HG03342 (cell line): ENCODE results near the gene ATP8A2.
"Not testable (repeated sequence)": the region's sequence is repeated elsewhere in the genome, so short reads cannot be mapped to it uniquely, and the experiment has no call there.

ENCODE experiments used
- ATAC-seq: cut with Tn5 transposase; IDR thresholded peaks from one replicate; pipeline ENCODE4 v1.9.1; 2021; ENCODE audit warnings: mild to moderate bottlenecking, moderate library complexity; ENCODE audit not compliant: unreplicated experiment

ATP8A2 gene

DNA sequence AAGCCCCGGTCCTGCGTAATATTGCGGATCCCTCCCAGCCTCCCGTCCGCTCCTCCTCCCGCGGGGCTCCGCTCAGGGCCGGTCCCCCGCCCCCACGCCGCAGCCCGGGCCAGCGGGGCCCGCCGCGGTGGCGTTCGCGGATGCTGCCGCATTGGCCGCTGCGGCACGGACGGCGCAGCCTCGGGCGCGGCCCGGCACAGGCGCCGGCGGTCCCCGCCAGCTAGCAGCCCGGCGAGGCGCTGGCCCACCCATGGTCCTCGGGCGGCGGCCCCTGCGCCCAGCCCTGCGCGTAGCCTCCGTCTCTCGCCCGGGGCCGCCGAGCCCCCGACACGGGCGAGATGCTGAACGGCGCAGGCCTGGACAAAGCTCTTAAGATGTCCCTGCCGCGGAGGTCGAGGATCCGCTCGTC lies at the start of gene ATP8A2:
TSS of gene ATP8A2 (plus strand) at position 100 of the 409 bp plus-strand sequence. CDS start at position 339, 239 bp downstream.
- no peak for ATAC-seq

DNA sequence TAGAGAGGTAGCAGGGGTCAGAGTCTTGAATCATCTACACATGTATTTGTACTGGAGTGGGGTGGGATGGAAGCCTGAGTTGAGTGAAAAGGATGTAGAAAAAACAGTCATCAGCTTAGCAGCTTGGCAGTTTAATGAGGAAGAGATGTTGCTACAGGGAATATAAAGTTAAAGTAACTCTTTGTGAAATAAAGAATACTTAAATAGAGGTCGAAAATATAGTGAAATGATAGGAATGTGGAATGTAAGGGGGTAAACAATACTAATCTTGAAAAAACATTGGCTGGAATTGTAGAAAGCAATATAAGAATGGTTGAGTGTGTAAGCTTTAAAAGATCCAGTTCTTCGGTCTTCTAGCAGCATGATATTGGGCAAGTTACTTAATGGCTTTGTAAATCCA lies 47.7 kb upstream of the ATP8A2 start:
- ATAC-seq = no peak

DNA sequence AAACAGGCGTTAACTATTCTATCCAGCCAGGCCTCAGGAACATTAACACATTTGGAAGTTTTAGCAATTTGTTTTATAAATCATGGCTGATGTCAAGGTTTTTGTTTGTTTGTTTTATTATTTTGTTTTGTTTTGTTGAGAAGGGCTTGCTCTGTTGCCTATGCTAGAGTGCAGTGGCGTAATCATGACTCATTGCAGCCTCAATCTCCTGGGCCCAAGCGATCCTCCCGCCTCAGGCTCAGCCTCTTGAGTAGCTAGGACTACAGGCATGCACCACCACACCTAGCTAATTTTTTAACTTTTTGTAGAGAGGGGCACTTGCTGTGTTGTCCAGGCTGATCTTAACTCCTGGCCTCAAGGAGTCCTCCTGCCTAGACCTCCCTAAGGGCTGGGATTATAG lies 42.1 kb upstream of the ATP8A2 start:
- ATAC-seq = no peak

DNA sequence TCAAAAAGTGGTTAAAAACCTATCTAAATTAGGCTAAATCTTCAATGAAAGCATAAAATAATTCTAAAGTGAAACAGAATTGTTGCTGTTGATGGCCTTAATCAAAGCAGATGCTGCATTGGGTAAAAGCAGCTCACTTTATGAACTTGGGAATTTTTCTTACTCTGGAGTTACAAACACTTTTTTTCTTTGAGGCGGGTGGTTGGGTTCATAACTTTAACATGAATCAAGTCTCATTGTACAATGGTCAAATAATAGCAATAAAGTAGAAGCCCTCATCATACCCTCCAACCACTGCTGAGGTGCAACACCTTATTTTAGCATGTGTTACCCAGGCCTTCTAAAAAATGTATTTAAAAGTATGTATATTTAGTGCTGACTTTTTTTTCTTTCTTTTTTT lies 41.2 kb upstream of the ATP8A2 start:
- no peak for ATAC-seq

DNA sequence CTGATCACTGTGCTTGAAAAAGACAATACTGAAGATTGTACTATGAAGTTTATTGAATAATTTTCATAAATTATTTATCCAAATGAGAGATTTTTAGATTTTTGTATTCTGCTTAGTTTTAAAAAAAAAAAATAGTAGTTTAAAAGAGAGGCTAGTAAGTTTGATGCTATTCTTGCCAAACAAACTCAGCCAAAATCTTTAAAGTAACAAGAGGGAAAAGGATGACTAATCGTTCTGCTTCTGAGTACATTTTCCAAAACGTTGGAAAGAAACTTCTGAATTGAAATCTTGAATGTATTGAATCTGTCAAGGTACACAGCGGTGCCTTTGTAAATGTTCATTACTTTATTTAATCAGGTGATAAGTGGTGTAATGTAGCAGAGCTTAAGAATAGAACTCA lies 35.9 kb upstream of the ATP8A2 start:
- no peak for ATAC-seq

DNA sequence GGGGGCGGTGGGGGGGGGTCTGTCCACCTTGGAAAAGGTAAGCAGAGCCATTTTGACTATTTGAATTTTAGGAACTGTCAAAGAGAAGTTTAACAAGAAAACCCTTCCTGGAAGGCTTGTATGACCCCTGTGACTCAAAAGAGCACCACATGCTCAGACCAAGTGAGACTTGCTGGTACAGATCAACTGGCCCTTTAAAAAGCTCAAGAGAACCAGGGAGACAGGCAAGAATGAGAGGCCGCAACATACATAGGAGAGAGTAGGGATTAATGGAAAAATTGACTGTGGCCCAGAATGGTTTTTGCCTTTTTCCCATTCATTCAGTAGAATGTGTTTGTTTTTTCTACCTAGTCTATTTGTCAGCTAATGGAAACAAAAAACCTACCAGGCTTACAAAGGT lies 26.2 kb upstream of the ATP8A2 start:
- ATAC-seq = no peak

DNA sequence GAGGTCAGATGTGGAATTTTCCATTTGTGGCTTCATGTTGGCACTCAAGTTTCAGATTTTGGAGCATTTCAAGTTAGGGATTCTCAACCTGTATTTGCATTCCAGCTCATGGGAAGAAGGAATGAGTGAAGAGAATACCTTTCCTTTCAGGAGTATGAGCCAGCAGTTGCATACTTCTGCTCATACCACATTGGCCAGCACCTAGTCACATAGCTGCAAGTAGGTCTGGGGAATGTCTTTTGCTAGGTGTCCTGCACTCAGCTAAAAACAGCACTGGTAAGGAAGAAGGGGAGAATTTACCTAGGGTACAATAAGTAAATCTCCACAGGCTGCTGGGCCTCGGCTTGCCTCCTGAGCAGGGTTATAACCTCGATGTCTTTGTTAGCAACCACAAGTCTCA lies 24.6 kb upstream of the ATP8A2 start:
- ATAC-seq = no peak

DNA sequence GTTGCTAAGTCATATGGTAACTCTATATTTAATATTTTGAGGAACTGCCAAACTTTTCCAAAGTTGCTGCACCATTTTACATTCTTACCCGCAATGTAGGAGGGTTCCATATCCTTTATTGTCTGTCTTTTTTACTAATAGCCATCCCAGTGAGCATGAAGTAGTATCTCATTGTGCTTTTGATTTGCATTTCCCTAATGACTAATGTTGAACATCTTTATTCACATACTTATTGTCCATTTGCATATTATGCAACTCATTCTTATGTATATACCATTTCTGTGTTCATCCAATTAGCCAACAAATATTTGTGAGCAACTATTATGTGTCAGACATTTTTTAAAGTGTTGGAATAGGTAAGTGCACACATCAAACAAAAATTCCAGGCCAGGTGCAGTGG lies 20.4 kb upstream of the ATP8A2 start:
- ATAC-seq = no peak

DNA sequence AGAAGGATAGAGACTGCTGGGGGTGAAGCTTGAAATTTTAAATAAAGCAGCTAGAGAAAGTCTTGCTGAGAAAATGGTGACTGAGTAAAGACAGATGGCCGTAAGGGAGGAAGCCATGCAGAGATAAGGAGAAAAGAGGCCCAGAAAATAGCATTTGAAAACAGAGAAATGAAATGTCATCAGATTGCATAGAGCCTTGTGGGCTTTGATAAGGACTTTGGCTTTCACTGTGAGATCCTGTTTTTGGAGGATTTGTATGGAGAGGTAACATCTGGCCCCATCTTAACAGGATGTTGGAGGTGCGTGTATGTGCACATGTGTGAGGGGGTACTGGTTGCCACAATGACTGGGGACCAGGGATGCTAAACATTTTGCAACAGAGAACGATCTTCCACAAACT lies 19.5 kb upstream of the ATP8A2 start:
- no peak for ATAC-seq

DNA sequence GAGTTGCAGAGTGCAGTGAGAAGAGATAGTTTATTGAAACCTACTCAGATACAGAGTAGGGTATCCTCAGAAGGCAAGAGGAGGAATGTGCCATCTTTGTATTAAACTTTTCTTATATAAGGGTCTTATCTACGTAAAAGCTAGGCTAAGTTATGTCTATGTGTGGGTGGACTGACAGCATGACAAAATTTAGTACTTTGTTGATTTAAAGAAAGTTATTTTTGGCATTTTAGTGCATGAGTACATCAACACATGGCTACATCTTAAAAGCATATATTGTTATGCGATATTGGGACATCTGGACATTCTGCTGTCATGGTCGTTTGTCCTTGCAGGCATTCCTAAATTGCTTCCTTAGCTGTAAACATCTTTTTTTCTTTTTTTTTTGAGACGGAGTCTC lies 19.0 kb upstream of the ATP8A2 start:
- ATAC-seq = no peak

DNA sequence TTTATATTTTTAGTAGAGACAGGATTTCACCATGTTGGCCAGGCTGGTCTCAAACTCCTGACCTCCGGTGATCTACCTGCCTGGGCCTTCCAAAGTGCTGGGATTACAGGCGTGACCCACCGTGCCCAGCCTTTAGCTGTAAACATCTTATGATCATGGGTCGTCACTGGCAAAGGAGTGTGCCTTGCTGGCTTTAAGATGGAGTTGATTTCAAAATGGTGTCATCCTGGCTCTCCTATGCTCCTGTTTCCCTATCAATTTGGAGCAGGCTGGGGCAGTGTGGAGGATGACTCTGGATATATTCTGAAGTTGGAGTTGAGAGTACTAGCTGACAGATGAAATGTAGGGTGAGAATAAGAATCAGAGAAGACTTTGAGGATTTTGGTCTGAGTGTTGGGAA lies 18.4 kb upstream of the ATP8A2 start:
- no peak for ATAC-seq

DNA sequence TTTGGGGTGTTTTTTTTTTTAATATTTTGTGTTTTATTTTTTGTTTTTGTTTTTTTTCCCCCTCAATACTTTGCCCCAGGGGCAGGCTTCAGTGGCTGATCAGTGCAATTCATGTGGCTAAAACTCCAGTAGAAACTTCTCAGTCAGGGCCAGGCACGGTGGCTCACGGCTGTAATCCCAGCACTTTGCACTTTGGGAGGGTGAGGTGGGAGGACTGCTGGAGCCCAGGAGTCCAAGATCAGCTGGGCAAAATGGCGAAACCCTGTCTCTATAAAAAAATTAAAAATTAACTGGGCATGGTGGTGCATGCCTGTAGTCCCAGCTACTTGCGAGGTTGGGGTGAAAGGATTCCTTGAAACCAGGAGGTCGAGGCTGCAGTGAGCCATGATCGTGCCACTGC lies 17.4 kb upstream of the ATP8A2 start:
- ATAC-seq = no peak

DNA sequence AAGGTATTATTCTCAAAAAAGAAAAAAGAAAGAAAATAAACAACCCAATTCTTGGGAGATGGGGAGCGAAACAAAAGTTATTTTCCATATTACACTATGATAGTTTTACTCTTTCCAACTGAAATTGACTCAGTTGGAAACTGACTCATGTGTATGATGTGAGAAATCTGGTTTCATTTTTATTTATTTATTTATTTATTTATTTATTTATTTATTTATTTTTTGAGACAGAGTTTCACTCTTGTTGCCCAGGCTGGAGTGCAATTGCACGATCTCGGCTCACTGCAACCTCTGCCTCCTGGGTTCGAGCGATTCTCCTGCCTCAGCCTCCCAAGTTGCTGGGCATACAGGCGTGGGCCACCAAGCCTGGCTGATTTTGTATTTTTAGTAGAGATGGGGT lies 11.3 kb upstream of the ATP8A2 start:
- ATAC-seq = not testable (repeated sequence)

DNA sequence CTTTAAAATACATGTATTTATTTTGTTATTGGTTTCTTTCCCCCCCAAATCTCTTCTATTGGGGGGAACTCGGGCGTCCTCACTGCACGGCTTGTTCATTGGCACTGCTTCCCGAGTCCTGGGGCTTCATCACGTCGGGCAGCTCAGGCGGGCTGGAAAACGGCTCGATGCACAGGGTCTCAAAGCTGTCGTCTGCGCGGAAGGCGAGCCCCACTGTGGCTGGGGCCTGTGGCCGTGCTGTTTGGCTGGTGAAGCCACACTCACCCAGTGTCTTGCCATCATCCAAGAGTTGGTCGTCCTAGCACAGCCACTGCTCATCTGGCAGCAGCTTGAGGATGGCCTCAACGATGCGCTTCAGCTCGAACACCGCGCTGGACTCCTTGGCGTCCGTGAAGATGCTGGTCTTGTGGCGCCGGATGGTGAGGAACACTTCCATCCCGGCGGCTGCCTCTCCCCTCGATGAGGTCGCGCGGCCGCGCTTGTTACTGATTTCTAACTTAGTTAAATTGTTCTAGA lies 6.0 kb upstream of the ATP8A2 start:
- ATAC-seq = no peak

DNA sequence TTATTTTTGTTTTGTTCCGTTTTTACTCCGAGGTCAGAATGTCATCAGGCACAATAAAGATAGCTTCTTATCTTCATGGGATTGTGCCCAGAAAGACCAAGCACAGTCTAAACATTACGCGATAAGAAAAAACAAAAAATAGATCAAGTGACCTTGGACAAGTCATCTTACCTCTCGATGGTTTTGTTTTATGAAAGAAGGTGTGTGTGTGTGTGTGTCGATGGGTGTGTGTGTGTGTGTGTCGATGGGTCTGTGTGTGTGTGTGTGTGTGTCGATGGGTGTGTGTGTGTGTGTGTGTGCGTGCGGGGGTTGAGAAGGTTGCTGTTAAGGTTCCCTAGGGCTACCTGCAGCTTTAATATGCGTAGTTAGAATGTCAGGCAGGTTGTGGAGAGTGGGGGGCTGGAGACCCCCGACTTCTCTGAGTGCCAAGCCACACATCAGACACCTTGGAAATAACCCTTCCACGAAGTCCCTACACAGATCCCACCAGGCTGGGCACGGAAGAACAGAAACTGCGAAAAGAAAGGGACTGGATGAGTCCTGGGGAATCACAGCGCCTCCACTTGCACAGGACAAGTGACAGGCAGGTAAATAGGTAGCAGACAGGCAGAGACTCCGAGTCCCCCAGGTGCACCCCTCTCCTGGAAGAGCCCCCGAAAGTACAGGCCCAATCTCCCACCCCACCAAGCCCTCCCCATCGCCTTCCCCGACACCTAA lies 458 bp upstream of the ATP8A2 start:
- no peak for ATAC-seq

DNA sequence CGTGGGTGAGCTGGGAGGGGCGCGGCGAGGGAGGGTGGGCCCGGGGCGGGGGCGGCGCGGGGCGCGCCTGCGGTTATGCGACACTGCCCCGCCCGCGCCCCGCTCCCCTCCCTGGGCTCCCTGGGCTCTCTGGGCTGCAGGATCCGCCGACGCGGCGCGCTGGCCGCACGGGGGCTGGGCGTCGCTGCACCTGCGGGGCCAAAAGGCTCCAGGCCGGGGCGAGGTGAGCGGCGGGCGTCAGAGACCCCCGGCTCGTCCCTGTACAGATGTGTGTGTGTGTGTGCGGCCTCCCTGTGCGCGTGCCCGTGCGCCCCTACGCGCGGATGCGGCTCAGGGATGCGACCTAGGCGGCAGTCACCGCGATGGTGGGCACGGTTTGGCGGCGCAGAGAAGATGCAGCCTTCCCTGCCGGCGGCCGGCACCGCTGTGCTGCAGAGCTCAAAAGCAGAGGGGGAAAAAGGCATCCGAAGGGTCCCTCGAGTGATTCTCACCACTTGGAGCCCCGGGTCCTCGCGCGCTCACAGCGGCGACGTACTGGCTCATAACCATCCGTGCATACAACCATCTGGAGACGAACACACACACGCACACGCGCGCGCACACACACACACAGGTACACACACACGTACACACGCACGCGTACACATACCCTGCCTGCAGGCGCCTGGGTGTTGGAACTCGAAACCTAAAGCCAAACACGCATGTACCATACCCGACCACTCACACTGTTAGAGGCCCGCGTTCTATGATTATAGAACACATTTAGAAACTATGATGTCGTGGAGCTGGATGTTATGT lies 709 bp downstream of the ATP8A2 start:
- no peak for ATAC-seq

DNA sequence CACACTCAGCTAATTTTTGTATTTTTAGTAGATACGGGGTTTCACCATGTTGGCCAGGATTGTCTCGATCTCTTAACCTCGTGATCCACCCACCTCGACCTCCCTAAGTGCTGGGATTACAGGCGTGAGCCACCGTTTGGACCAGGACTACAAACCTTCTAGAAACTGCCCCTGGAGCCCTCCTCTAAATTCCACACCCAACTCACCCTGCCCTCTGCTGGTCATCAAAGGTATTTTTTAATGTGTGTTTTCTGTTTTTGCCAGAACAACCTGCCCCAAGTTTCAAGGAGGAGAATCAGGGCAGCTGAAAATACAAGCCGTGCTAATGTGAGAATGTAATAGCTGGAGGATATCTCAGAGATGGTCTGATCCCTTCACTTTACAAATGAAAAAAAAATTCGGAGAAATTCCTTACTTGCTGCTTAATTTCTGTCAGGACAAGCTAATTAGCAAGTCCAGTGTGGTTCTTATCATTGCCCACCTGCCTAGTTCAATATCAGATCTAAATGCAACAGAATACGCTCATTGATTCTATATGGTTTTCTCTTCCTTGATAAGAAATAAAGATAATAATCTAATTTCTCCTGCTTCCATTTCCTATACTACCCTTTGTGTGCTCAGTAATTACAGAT lies 4.1 kb downstream of the ATP8A2 start:
- ATAC-seq = no peak

DNA sequence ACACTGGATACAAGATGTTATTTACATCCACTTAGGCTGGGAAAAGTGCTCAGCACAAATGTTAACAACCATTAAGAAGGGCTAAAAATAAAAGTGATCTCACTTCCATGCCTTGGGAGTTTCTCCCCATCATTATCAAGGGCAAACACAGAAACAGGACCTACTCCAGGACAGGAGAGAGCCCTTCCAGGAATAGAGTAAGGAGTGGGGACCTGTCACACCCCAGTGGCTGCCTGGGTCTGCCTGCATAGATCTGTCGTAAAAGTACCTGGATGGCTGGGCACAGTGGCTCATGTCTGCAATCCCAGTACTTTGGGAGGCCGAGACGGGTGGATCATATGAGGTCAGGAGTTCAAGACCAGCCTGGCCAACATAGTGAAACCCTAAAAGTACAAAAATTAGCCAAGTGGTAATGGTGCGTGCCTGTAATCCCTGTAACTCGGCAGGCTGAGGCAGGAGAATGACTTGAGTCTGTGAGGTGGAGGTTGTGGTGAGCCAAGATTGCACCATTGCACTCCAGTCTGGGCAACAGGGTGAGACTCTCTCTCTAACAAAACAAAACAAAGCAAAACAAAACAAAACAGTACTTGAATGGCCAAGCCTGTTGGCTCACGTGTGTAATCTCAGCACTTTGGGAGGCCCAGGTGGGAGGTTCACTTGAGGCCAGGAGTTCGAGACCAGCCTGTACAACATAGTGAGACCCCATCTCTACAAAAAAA lies 5.6 kb downstream of the ATP8A2 start:
- ATAC-seq = no peak

DNA sequence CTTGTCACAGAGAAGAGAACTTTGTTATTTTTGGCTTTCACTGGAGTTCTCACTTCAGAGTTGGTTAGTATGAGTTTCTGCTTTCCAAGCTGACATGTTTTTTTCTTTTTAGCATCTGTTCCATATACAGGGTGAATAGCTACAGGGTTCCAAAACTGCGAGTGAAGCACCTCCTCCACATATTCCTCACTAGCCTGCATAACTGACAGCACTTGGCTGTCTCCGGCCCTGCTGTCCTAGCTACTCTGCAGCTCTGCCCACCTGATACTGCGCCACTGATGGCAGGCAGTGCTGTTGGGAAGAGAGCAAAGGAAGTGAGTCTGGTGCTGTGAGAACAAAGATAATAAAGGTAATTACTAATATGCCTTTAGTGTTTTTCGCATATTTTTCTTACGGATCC lies 6.8 kb downstream of the ATP8A2 start:
- no peak for ATAC-seq

DNA sequence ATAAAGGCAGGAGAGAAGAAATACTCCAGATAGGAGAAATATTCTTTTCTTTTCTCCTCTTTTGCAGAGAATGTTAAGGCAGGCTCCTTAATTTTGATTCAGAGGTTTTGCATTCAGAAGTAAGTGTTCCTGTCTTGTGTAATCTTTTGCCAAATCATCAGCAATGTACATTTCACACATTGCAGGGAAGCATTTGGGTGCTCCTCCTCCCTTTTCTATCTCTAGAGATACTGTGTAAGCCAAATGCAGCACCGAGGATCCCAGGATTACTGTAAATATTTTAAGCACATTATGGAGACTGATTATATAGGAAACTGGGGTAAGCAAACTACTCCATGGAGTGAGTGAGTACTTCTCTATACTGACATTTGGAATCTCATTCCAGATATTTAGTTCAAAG lies 7.2 kb downstream of the ATP8A2 start:
- ATAC-seq = no peak

DNA sequence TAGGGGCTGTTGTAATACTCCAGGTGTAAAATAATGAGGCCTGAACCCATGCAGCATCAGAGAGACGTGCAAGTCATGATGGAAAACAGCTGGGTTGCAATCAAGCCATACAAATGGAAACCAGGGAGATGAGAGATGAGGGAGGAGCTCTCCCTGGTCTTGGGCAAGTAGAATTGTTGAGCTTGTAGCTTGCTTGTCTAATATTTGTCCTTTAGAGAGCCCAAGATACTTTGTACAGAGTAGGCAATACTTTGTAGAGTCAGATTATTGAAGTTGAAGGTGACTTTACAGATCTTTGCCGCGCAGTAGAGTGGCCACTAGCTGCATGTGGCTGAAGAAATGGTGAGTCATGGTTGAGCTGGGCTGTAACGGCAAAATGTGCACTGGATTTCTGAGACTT lies 8.3 kb downstream of the ATP8A2 start:
- ATAC-seq = no peak
